MM.1S (cell line): Measurements from ENCODE around the gene UBE2E2.

Source experiments
- CTCF ChIP-seq: fragments of 300-600 bp; sonication (generic); IDR thresholded peaks from 2 replicates; pipeline ENCODE4 v1.5.1; 2016; ENCODE audit warnings: antibody characterized with exemption, low read length, mixed read lengths
- EZH2 ChIP-seq: fragments of 300-600 bp; sonication (generic); optimal IDR thresholded peaks from 2 replicates; pipeline ENCODE3; 2017; ENCODE audit warnings: low read depth, mild to moderate bottlenecking, antibody characterized with exemption, low read length, mixed read lengths

- TF ChIP-seq CTCF, result no peak
- no peak for TF ChIP-seq EZH2
Observed at GRCh38 chr3:23619705-23620637, 416.8 kb downstream of the UBE2E2 start.
